Measurements from ENCODE around the gene FNDC3B.

Gene FNDC3B

GRCh38 chr3:172390792-172391191 lies 351.4 kb downstream of the FNDC3B start:
- no peak for DNase-seq

DNA sequence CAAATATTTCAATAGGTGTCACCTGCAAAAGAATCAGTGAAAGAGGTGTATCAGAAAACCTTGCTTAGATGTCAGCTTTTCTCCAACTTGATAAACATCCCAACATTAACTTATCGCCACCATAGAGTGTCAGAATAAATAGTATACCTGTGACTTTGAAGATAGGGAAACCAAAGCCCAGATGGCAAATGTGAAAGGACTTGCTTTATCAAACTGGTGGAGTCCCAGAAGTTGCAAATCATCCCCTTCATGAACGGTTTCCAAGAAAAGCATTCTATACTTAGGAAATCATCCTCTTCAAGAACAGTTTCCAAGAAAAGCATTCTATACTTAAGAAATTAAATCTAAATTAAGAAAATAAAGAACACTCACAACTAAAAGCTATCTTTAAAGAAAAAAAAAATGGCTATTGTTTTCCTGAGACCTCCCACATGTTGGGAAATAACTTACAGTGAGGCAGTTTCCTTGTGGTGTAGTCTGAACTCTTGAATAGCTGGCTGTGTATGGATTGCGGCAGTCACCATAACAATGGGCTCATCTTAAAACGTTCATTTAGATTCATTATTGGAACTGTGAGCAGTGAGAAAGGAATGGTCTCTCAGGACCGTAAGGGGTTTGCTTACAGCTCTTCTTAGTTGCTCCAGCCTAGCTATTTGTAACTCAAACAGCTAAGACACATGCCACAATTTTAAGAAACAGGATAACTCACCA lies 352.4 kb downstream of the FNDC3B start:
- DNase-seq = no peak

GRCh38 chr3:172394692-172395091 lies 355.3 kb downstream of the FNDC3B start:
- DNase-seq = no peak

DNA sequence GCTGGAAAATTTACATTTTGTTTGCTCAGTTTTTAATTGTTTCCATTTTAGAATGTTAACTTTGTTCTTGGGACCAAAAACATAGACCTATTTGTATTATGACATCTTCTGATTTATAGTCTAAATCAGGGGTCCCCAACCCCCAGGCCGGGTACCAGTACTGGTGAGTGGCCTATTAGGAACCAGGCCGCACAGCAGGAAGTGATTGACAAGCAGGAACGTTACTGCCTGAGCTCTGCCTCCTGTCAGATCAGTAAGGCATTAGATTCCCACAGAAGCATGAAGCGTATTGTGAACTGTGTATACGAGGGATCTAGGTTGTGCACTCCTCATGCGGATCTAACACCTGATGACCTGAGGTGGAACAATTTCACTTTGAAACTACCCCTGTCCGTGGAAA lies 357.0 kb downstream of the FNDC3B start:
- DNase-seq = no peak

GRCh38 chr3:172397716-172398405 lies 358.5 kb downstream of the FNDC3B start:
- no peak for DNase-seq

GRCh38 chr3:172398484-172398883 lies 359.1 kb downstream of the FNDC3B start:
- DNase-seq = no peak

GRCh38 chr3:172402090-172402489 lies 362.7 kb downstream of the FNDC3B start:
- DNase-seq = no peak

DNA sequence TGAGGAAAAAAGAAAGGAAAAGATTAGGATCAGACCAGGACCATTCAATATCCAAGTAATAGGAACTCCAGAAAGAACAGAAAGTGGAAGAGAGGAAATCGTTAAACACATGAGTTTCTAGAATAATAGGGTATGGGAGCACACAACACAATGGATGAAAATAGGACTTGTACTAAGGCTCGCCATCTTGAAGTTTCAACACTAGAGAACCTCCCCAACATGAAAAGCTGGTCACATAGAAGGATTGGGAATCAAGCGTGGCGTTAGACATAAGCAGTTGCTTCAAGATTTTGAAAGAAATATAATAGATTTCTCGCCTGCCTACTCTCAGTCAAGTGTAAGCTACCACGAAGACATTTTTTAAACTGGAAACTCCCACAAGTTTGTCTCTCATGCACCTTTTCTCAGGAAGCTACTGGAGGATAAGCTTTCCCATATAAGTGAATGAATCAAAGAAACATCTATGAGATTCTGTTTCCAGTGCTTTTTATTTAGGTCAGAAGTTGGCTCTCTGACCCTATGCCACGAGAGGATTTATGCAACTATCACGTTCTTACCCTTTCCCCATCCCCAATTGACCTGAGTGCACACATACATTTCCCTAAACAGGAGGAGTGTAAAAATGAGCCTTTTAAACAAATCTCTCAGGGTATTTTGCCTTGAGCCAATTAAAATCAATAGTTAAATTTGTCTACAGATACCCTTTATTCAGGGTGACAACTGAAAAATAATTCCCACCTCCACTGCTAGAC lies 363.7 kb downstream of the FNDC3B start:
- no peak for DNase-seq

- no peak for DNase-seq
Observed at GRCh38 chr3:172404237-172404962, 365.0 kb downstream of the FNDC3B start.

- DNase-seq = no peak
Observed at GRCh38 chr3:172405914-172406313, 366.5 kb downstream of the FNDC3B start.

- no peak for DNase-seq
Observed at GRCh38 chr3:172407872-172408271, 368.5 kb downstream of the FNDC3B start.

DNA sequence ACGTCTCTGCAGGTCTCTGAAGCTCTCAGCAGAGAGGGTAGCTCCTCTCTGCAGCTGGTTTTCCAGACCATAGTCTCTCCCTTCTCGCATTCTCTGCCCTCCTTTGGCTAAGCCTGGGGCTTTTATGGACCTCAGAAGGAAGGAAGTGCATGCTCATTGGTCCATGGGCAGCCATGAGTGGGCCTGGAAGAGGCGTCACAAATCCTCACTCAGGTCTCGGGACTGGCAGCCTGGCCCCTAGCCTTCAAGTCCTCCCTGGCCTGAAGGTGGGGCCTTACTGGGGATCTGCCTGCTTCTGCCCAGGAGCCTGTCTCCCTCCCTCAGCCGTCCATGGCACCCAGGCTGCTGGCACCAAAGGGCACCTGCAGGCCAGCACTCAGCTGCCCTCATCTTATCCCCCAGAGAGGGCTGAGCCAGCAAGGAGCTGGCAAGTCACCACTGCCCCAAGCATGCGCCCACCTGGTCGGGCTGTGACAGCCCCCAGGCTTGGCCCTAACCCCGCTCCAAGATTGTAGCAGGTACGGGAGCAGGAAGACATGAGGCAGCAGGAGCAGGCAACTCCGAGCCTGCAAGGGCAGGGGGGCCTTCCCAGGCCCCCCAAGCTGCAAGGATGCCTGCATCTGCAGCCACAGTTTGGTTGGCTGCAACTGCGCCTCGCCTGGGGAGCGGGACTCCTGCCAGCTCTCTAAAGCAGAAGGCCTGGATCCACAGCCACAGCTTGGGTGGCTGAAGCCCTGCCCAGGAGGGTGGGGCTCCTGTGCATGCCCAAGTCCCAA lies 371.5 kb downstream of the FNDC3B start:
- no peak for DNase-seq

DNA sequence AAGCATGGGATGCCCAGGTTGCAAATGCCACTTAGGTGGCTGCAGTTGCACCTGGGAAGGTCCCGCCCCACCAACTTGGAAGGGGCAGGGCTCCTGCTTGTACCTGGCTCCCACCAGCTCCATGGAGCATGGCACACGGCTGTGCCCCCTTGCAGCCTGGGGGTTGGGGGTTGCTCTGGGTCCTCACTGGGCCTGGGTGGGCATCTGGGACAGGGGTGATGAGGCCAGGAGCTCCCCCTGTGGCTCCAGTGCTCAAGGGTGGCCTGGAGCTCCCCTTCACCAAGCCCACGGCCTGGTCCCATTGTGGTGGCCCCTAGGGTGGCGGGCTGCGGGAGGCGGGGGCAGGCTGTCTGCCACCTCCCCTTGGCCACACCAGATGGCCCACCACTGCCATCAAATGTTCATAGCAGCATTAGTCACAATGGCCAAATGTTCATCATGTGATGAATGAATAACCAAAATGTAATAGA lies 372.1 kb downstream of the FNDC3B start:
- no peak for DNase-seq

DNA sequence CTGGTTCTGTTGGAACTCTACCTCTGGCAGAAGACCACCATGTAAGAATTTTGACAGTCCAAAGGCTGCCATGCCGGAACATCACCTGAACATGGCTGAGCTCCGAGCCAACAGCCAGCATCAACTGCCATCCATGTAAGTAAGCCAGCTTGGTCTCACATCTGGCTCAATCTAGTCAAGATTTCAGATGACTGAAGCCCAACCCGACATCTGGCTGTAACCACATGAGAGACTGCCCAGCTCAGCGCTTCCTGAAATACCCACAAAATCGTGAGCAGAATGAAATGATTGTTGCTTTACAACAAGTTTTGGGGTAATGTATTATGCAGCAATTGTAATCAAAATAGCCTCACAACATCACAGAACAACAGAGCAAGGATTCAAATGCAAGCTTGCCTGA lies 375.9 kb downstream of the FNDC3B start:
- DNase-seq = no peak

- DNase-seq = no peak
Observed at GRCh38 chr3:172437713-172438112, 398.3 kb downstream of the FNDC3B start.

GRCh38 chr3:172438186-172438585 lies 398.8 kb downstream of the FNDC3B start:
- no peak for DNase-seq

GRCh38 chr3:172441581-172441980 lies 402.2 kb downstream of the FNDC3B start:
- no peak for DNase-seq

DNA sequence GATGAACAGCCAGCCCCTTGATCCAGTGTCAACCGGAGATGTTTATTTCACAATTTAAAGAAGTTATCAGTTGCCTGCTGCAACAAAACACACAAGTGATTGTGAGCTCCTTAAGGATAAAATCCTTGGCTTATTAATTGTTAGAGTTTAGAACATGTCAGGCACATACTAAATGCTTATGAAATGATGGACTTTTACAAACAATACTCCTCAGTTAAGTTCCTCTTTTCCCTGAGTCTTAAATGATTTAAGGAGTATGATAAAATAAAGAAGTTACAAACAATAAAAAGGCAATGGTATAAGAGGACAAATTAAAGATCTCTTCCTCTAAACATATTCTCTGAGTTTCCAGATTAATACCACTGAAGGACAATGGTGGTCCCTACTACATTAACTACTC lies 403.2 kb downstream of the FNDC3B start:
- no peak for DNase-seq

GRCh38 chr3:172444821-172445220 lies 405.4 kb downstream of the FNDC3B start:
- DNase-seq = no peak

GRCh38 chr3:172446198-172446597 lies 406.8 kb downstream of the FNDC3B start:
- no peak for DNase-seq

DNA sequence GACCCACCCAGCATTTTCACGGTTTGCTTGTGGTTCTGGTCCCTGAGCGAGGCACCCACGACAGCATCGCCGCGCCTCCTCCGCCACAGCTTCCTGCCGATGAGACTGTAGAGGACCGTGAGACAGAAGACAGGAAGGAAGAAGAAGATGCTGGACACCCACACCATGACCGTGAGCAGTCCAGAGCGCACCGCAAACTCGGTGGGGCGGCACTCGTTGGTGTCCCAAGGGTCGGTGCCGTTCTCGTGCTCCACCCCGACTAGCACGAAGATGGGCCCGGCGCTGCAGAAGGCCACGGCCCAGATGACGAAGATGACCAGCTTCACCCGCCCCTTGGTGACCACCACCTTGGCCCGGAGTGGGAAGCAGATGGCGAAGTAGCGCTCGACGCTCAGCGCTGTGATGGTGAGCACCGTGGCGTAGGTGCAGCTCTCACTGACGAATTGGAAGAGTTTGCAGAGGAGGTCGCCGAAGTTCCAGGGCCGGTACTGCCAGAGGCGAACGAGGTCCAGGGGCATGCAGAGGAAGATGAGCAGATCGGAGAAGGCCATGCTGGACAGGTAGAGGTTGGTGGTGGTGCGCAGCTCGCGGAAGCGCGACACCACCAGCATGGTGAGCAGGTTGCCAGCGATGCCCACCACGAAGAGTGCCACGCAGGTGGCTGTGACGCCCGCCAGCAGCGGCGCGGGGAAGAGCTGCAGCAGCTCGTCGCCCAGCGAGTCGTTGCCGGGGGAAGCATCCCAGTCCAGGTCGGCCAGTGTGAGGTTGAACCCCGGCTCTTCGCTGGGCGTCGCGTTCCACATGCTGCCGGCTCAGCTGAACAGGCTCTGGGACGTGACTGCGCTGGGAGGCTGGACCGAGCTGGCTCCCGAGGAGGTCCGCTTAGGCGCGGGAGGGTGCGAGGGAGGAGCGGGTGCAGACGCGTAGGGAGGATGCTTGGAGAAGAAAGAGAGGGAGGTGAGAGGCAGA lies 408.5 kb downstream of the FNDC3B start, which contains the start of gene GHSR:
GHSR (minus strand) TSS at position 846 of the 969 bp plus-strand sequence; CDS start at position 803, 43 bp downstream.
- no peak for DNase-seq
